RWPE1 (cell line): Measurements from ENCODE around the gene BTBD9.

Experiments used
- CTCF ChIA-PET: fragments of 350-600 bp; sonication (Branson Sonifier 250); formaldehyde crosslinking; extraction: SDS; loops from one replicate; lab custom pipeline; 2021; lab: Yijun Ruan, JAX
- POLR2A ChIA-PET: fragments of 400-600 bp; formaldehyde crosslinking; extraction: SDS; loops from one replicate; lab custom pipeline; 2020; ENCODE audit warnings: antibody characterized with exemption; ENCODE audit not compliant: low non-redundant PET; lab: Yijun Ruan, JAX
- DNase-seq: peaks from one replicate; pipeline ENCODE4 v3.0.0; 2012; ENCODE audit warnings: low spot score
- H3K27ac ChIP-seq: fragments of 450-650 bp; 2 replicates; pipeline ENCODE4 v1.5.1; 2017
- TF ChIP-seq, protein P1 (sequence below): fragments of 450-650 bp; conservative IDR thresholded peaks from 2 replicates; pipeline ENCODE4 v1.5.1; 2017; ENCODE audit warnings: low read depth, mild to moderate bottlenecking

The BTBD9 gene

DNA sequence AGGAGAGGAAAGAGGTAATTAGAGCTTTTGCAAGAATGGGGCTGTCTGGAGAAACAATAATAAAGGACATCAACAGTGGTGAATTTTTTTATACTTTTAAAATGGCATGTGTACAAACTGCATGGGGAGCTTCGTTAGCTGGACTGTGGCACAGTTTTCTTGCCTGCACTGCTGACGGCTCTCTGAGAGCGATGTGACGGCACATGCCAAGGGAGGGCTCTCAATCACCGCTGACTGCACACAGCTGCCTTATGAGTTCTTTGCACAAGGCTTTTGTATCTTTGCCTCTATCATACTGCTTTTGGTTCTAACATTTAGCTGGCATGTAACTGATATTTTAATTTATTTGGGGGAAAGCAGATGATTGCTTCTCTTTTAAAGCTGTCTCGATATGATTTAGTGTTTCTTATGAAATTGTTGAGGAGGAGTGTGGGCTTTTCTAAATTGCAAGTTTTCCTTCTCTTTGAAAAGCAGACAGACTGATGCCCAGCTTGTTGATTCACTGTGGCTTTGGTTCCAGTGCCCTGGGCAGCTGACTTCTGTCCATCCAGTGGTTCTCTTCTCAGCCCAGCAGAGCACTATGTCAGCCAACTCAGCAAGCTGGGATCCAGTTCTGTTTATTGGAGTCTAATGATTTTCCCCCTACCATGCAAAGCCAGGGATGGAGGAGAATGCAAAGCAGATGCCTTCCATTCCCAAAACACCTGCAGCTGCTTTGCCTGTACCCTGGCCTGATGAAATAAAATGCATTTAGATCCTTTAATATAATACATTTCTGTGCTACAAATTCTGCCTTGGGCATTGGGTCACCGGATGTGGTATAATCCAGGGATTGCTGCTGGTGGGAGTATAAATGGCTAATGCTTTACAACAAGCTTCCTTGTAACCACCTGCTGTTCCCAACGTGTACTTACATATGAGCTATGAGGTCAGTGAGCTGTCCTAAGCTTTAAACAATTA lies 496.3 kb downstream of the BTBD9 start:
- no peak overlapping the region for H3K27ac ChIP-seq
- TF ChIP-seq, protein P1, sequence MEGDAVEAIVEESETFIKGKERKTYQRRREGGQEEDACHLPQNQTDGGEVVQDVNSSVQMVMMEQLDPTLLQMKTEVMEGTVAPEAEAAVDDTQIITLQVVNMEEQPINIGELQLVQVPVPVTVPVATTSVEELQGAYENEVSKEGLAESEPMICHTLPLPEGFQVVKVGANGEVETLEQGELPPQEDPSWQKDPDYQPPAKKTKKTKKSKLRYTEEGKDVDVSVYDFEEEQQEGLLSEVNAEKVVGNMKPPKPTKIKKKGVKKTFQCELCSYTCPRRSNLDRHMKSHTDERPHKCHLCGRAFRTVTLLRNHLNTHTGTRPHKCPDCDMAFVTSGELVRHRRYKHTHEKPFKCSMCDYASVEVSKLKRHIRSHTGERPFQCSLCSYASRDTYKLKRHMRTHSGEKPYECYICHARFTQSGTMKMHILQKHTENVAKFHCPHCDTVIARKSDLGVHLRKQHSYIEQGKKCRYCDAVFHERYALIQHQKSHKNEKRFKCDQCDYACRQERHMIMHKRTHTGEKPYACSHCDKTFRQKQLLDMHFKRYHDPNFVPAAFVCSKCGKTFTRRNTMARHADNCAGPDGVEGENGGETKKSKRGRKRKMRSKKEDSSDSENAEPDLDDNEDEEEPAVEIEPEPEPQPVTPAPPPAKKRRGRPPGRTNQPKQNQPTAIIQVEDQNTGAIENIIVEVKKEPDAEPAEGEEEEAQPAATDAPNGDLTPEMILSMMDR: no peak
- no peak for DNase-seq
- CTCF ChIA-PET: interaction anchor here (1.2 kb wide), 1 partner anchor 351 kb away, joined by 4 read pairs; no protein-coding TSS in a partner anchor
- POLR2A ChIA-PET: interaction anchor here (0.5 to 0.6 kb wide), 2 partner anchors 74 to 760 kb away, joined by 3 to 5 read pairs; no protein-coding TSS in a partner anchor

DNA sequence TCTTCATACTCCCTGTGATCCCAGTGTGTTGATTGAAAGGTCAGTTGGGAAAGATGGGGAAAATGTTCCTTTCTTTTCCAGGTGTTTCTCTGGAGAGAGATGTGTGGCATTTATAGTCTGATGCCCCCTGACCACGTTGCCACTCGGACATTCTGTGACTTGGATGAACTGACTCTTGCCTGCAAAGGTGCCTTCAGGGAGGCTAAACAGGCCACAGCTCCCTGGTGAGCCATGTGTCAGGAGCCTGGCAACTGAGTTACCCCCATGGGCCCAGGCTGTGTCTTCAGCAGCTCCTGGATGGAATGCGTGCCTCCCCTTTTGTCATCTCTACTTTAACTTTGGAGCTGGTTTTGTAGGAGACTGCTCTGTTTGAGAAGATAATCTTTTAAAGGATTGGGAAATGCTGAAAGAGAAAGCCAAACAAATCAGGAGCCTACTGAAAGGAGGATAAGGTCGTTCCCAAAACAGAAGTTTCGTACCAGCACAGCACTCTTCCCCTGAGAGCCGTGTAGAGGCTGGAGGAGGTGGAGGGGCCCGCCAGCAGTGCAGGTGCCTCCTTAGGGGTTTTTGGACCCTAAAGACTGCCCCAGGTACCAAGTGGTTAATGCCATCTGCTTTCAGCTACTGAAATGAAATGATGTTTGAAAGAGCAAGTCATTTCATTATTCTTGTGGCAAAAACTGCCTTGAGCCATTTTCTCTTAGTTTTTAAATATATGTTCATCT lies 497.4 kb downstream of the BTBD9 start:
- CTCF ChIA-PET: interaction anchor here (0.6 kb wide), 1 partner anchor 12 kb away, joined by 3 read pairs; no protein-coding TSS in a partner anchor
- POLR2A ChIA-PET: no interaction called here
- TF ChIP-seq, protein P1: no peak
- DNase-seq: no peak
- H3K27ac ChIP-seq: no peak overlapping the region

DNA sequence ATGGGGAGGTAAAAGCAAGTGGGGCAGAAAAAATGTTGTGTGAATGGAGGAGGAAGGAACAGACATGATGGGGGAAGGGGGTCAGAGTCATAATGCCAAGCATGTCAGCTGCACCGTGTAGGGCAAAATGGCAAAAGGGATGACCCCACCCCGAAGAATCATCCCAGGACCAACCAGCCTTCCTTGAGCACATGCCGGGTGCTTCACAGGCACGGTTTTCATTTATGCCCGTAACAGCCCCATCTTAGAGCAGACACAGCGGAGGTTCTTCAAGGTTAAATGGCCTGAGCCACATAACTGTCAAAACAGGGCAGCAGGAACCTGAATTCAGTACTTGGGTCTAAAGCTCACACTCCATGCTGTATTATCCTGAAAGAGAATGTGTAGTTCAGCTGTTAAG lies 498.0 kb downstream of the BTBD9 start:
- ChIA-PET CTCF (interaction anchor here (0.6 kb wide), 2 partner anchors 12 to 162 kb away, joined by 3 read pairs; no protein-coding TSS in a partner anchor), POLR2A (no interaction called here)
- TF ChIP-seq, protein P1: no peak
- no peak for DNase-seq
- no peak overlapping the region for H3K27ac ChIP-seq

DNA sequence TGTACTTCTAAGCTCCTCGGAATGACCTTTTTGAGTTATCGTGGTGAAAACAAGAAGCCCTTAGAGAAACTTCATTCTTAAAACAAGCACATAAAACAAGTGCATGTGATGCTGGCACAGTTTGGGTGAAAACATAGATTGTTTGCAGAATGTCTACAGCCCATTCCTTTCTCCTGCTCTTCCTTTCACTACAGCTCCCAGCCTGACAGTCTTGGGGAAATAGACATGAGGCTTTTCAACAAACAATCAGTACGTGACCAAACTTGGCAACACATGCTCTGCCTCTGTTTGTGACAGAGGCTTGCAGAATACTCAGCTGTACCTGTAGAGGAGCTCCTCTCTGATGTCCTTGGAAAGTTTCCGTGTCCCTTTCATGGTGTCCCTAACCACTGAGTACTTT lies 498.6 kb downstream of the BTBD9 start:
- H3K27ac ChIP-seq: no peak overlapping the region
- POLR2A ChIA-PET: no interaction called here
- no peak for DNase-seq
- TF ChIP-seq, protein P1: no peak
- CTCF ChIA-PET: interaction anchor here (0.5 to 0.6 kb wide), 2 partner anchors 15 to 161 kb away, joined by 3 read pairs; no protein-coding TSS in a partner anchor

DNA sequence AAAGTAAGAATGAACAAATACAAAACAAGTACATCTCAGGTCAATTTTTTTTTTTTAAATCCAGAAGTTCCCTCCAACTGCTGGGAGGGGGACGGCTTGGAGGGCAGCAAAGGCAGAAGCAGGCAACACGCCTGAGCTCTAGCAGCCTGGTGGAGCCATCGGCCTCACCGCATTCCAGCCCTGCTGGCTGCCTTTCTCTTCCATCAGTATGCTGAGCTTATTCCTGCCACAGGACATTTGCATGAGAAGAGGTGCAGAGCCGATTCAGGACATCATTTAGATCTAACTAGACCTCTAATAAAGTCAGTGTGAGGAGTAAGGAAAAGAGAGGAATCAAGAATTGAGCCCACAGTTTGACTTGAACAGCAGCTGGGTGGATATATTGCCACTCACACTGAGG lies 501.4 kb downstream of the BTBD9 start:
- TF ChIP-seq, protein P1: no peak
- ChIA-PET POLR2A (no interaction called here), CTCF (no interaction called here)
- no peak overlapping the region for H3K27ac ChIP-seq
- DNase-seq: no peak
